ENCODE measurements around the gene INPP4B. TPM values are rescaled to one million over a fixed set of nuclear protein-coding genes. Genes with fewer than 3 reads are reported as not detected.

INPP4B gene
- total RNA-seq, 1 experiment from 2014 or later: 0.07 TPM

- no CpG with 5 or more reads among the region's 2 CpGs for WGBS (ENCODE audit: extremely low coverage, insufficient read length, low lambda C conversion rate)
- Mint-ChIP-seq H3K36me3 (ENCODE audit: insufficient read depth in 1 of 3, low read depth in 3 of 3) (no peaks in the 10 kb centered on the region), H3K27ac (no peak overlapping the region), H3K9me3 (peaks cover 0 to 2% of the 10 kb centered on the region in 2 experiments; a peak in 2 of 5 replicates), H3K4me3 (no peak overlapping the region), H3K27me3 (ENCODE audit: low read depth) (no peaks in the 10 kb centered on the region), H3K4me1 (peaks cover 0 to 4% of the 10 kb centered on the region in 2 experiments; a peak in 1 of 4 replicates)
- no peak for DNase-seq
- Histone ChIP-seq H2AFZ (ENCODE audit: low read length) (no peak overlapping the region), H2BK120ac (ENCODE audit: low read depth, low read length, poor library complexity, severe bottlenecking) (no peak overlapping the region), H3K4me1 (ENCODE audit: insufficient read depth, low read length) (no peaks in the 10 kb centered on the region), H3K23ac (ENCODE audit: insufficient read length, low read depth, low read length) (no peak overlapping the region), H3K4me2 (ENCODE audit: insufficient read depth, insufficient read length, low read length) (no peak overlapping the region), H3K18ac (ENCODE audit: insufficient read length, low read depth, low read length) (no peak overlapping the region), H3K79me1 (ENCODE audit: insufficient read depth, low read depth, low read length, poor library complexity, severe bottlenecking) (no peaks in the 10 kb centered on the region), H3K56ac (ENCODE audit: insufficient read length, low read depth, low read length) (no peak overlapping the region), H3K9ac (ENCODE audit: extremely low read depth, insufficient read length, low read length) (no peak overlapping the region), H3K27me3 (ENCODE audit: insufficient read depth, low read length) (no peaks in the 10 kb centered on the region), H4K20me1 (ENCODE audit: control insufficient read depth, insufficient read depth, insufficient read length) (no peaks in the 10 kb centered on the region), H4K5ac (ENCODE audit: insufficient read length, low read depth, low read length) (no peak overlapping the region), H4K8ac (replicated peaks; ENCODE audit: insufficient read length, low read depth, low read length) (no peak overlapping the region), H3T11ph (ENCODE audit: low read length) (no peak overlapping the region), H2BK15ac (ENCODE audit: low read depth, low read length) (no peak overlapping the region), H3K23me2 (ENCODE audit: insufficient read length, low read depth, low read length, poor library complexity, severe bottlenecking) (no peaks in the 10 kb centered on the region), H4K91ac (ENCODE audit: insufficient read length, low read depth, low read length) (no peak overlapping the region), H3K27ac (ENCODE audit: insufficient read length, low read depth, low read length) (no peak overlapping the region), H3K9me3 (ENCODE audit: control insufficient read depth, low read depth, low read length) (no peaks in the 10 kb centered on the region), H2BK5ac (ENCODE audit: insufficient read length, low read length) (no peak overlapping the region), H3K79me2 (ENCODE audit: insufficient read depth, low read length) (no peaks in the 10 kb centered on the region), H2BK12ac (ENCODE audit: insufficient read length, low read depth, low read length) (no peak overlapping the region), H3K4ac (ENCODE audit: low read depth, low read length) (no peak overlapping the region), H2AK5ac (ENCODE audit: insufficient read length, low read length) (no peak overlapping the region), H2BK20ac (ENCODE audit: low read depth, low read length, poor library complexity, severe bottlenecking) (no peak overlapping the region), H3K14ac (ENCODE audit: insufficient read depth, low read length) (no peak overlapping the region)
- no peak for TF ChIP-seq CTCF (conservative IDR thresholded peaks at IDR 0.05)
Observed at GRCh38 chr4:142322996-142323395, 523.1 kb downstream of the INPP4B start.

Data from H9 (cell line).